Right ventricle myocardium superior (tissue), 1 donor: Measurements from ENCODE around the gene SGK1. TPM values are rescaled to one million over a fixed set of nuclear protein-coding genes. Genes with fewer than 3 reads are reported as not detected.
A peak's percentile ranks its signal among the peaks of the same experiment; 100 is the strongest.
"Not testable (repeated sequence)": the region's sequence is repeated elsewhere in the genome, so short reads cannot be mapped to it uniquely, and the experiment has no call there.

ENCODE experiments used
- ATAC-seq: fragments of 200-7000 bp; cut with Tn5 transposase; one replicate; pipeline ENCODE4 v1.9.1; 2020; ENCODE audit warnings: mild to moderate bottlenecking; ENCODE audit not compliant: poor library complexity
- DNase-seq: peaks from one replicate; pipeline ENCODE4 v3.0.0-alpha.2; 2020
- intact Hi-C: fragments of 100-400 bp; cut with DNase I; formaldehyde crosslinking; loops from one replicate; pipeline ENCODE4 v1.11.2; 2022
- total RNA-seq: library from RNA; stranded (reverse); fragmentation: NEBNext Ultra II Directional; extraction: Animal tissue kit (Norgen Biotek cat#: 25700); gene quantifications from one replicate; pipeline ENCODE4 v1.2.1, GENCODE V29; 2021
- donor health status: DM: no; HTN: yes; CAD: no; lungs with severe emphysema.

SGK1 gene
- total RNA-seq, 1 donor from 2014 or later: 23.6 TPM

DNA sequence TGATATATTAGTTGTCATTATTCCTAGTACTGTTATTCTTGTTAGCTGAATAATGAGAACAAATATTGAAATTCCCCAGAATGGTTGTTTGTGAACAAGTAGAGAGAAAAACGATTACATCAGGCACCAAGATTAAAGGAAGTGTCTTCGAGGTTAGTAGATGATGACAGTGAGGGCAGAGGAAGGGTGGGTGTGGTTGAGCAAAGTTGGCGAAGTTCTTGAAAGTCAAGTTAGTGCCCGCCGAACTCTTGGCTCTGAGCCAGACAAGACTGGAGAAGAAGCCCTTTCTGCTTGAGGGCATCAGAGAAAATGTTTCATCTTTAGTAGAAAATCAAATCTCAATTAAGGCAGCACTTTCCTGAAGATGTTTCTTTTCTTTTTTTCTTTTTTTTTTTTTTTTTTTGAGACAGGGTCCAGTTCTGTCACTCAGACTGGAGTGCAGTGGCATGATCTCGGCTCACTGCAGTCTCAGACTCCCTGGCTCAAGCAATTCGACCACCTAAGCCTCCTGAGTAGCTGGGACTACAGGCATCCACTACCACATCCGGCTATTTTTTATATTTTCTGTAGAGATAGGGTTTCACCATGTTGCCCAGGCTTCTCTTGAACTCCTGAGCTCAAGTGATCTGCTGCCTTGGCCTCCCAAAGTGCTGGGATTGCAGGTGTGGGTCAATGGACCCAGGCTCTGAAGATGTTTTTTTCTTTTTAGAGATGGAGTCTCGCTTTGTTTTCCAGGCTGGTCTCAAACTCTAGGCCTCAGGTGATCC, 77.1 kb downstream of the SGK1 start:
- ATAC-seq: peak; percentile 58
- DNase-seq: peak; percentile 81
- intact Hi-C loops: no loop called here

DNA sequence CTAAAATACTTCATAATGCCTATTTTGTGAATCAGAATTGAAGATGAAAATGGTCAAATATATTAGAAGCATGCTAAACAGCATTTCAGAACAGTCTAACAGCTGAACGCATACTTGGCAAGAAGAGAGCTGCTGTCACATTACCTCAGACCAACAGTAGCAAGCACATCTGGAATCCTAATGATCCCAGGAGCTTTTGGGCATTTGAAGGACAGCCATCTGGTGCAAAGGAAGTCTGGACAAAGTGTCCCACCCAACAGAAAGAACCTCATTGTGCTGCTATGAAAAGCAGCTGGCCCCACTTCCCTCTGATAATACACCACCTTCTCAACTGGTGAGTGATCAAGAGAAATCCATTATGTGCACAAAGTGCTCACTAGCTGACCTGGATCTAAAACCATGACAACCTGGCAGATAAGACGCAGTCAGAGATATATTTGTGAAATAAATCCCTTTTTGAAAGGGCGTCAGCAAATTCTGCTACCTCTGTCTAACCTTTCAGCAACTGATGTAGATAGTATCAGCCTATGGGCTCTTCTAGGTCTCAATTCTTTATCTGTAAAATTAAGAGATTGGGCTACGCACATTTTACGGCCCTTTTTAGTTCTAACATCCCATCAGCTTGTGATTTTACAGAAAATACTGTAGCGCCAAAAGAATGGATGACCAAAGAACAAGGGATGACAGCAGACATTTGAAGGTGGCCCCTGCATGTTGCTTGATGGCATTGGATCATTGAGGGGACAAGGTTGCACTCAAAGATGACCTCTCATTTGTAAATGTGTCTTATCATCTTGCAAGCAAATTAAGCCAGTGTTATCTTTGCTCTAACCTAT, 78.7 kb downstream of the SGK1 start:
- ATAC-seq: peak; percentile 66
- intact Hi-C loops: no loop called here
- no peak for DNase-seq

GRCh38 chr6:134238006-134238405, 79.9 kb downstream of the SGK1 start:
- intact Hi-C loops: no loop called here
- DNase-seq: no peak
- no peak for ATAC-seq

DNA sequence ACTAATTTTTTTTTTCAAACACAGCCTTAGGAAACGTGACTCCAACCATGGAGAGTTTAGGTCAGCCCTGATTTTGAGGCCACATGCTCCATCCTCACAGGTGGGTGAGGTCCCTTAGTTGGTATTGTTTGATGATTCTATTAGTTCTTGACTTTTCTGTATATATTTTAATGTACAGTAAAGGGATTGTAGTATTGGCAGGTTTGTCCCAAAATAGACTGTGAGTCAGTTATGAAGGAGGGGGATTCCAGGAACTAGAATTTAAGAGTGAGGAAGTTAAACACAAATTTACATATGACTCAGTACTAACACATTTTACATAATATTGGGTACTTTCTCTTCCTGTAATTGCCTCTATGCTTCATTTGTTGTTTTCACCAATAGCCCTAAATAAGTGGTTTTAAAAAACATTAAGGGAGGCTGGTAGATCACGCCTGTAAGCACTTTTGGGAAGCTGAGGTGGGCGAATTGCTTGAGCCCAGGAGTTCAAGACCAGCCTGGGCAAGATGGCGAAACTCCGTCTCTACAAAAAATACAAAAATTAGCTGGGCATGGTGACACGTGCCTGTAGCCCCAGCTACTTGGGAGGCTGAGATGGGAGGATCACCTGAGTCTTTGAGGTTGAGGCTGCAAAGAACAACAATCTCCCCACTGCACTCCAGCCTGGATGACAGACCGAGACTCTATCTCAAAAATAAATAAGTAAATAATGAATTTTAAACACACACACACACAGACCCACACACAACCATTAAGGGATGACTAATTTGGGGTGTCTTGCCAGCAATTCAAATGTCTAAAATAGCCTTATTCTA, 81.8 kb downstream of the SGK1 start:
- ATAC-seq (no peak), DNase-seq (no peak)
- intact Hi-C loops: no loop called here

GRCh38 chr6:134235334-134235733, 82.6 kb downstream of the SGK1 start:
- intact Hi-C loops, DNase-seq, ATAC-seq: not testable (repeated sequence)

DNA sequence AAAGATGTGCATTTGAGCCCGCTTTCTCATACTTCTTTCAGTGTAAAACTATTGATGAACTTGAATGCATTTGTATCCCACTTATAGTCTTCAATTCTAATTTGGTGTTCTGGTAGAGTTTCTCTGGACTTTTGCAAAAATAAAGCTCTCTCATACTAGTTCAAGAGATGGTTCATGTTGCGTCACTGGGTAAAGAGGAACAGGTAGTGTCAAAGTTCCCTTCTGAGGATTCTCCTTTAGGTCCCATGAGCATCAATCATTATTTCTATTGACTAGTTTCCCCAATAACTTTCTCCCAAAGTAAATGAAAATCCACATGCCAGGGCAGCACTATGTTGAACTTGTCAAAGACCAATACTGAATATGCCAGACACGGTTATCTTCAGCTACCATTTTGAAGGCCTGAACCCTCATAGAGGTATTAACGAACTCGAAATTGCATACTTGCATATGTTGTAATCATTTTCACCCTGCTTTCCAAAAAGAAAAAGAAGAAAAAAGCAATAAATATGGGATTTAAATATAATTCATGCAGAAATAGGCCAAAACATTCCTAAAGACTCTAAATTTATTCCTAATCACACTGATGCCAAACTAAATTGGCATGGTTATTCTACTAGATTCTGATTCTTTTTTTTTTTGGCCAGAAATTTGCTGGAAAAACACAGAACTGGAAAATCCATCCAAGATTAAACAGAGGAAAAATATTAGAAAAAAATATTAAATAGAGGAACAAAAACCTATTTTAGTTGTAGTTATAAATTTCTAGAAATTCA, 84.5 kb downstream of the SGK1 start:
- intact Hi-C loops: no loop called here
- ATAC-seq (no peak), DNase-seq (no peak)

DNA sequence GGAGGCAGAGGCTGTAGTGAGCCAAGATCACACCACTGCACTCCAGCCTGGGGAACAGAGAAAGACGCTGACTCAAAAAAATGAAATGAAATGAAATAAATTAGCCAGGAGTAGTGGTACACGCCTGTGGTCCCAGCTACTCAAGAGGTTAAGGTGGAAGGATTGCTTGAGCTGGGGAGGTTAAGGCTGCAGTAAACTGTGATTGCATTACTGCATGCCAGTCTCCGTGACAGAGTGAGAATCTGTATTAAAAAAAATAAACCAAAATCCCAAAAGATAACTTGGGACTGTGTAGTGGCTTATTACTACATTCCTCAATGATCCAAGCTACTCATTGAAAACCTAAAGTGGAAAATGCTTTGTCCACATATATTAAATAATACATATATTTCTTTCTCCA, 87.0 kb downstream of the SGK1 start:
- DNase-seq (no peak), ATAC-seq (no peak)
- intact Hi-C loops: no loop called here

DNA sequence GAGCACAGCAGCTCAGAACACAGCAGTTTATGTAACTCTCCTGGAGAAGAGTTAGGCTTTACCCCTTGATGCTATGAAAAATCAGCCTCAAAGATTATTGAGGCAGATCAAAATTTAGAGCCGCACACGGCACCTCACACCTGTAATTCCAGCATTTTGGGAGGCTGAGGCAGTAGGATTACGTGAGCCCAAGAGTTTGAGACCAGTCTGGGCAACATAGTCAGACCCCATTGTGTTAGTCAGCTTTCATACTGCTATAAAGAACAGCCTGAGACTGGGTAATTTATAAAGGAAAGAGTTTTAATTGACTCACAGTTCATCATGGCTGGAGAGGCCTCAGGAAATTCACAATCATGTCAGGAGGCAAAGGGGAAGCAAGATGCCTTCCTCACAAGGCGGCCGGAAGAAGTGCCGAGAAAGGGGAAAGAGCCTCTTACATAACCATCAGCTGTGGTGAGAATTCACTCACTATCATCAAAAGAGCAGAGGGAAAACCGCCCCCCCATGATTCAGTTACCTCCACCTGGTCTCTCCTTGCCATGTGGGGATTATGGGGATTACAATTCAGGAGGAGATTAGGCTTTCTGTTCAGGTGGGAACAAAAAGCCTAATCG, 87.7 kb downstream of the SGK1 start:
- intact Hi-C loops: no loop called here
- peak; percentile 43 for ATAC-seq
- DNase-seq: peak; percentile 60

DNA sequence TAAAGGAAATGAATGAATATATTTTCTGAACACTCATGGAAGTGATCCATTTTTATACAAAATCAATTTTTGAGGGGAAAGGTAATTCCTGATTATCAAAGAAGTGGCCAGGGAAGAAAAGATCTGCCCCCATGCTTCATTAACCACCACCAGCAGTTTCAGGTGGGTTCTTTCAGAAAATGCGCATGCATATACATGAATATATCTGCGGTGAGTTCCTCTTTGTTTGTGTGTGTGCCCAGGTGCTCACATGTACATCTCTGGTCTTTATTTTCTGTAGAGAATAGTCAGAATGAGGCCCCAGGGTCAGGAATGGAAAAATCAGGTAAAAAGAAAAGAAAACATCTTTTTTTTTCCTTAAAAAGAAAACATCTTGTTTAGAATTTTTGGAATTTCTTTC, 88.4 kb downstream of the SGK1 start:
- ATAC-seq (no peak), DNase-seq (no peak)
- intact Hi-C loops: no loop called here

GRCh38 chr6:134223796-134224420, 94.0 kb downstream of the SGK1 start:
- intact Hi-C loops: no loop called here
- no peak for ATAC-seq
- no peak for DNase-seq

DNA sequence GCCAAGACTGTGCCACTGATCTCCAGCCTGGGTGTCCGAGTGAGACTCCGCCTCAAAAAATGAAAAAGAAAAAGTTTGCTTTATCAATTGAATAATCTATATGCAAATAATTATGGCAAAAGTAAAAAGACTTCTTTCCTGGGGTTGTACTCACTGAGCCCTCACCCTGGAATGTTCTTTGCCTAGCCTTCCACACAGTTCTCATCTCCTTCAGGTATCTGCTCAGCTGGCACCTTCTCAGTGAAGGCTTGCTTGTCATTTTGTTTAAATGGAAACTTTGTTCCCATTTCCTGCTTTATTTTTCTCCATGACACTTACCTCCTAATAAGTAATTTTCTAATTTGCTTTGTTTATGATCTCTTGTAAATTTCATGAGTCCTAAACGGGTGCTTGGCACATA, 96.7 kb downstream of the SGK1 start:
- intact Hi-C loops: no loop called here
- ATAC-seq (no peak), DNase-seq (no peak)

GRCh38 chr6:134217798-134218140, 100.1 kb downstream of the SGK1 start:
- DNase-seq (no peak), ATAC-seq (no peak)
- intact Hi-C loops: no loop called here

- DNase-seq (no peak), ATAC-seq (no peak)
- intact Hi-C loops: no loop called here
Observed at GRCh38 chr6:134217105-134217797, 100.7 kb downstream of the SGK1 start.

DNA sequence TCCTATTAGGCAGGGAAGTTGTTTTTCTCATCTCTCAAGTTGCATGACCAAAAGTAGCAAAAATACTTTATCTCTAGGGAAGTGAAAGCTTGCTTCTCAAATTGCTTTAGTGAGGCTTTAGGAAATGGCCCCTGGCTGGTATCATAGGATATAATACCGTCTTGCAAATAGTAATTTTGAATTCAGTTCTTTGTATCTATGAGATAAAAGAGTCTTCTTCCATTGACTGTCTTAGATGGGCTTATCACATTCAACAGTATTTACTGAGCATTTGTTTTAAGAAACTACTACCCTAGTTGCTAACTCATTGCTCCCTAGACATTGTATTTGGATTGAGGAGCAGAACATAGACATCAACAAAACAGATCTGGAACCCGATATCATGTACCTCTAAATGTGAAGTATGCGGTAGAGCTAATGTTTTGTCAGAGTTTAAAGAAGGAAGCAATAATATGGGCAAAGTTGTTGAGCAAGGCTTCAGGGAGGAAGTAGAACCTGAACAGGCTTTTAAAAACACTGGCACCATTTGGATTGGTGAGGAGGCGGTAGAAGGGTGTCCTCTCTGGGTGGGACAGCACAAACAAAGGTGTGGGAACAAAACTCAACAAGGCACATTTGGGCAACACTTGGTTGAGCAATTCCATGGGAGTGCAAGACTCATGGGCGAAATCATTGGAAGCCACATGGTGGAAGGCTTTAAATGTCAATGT, 101.5 kb downstream of the SGK1 start:
- intact Hi-C loops: no loop called here
- DNase-seq: no peak
- no peak for ATAC-seq

GRCh38 chr6:134213410-134213809, 104.5 kb downstream of the SGK1 start:
- intact Hi-C loops, DNase-seq, ATAC-seq: not testable (repeated sequence)

- ATAC-seq: no peak
- no peak for DNase-seq
- intact Hi-C loops: no loop called here
Observed at GRCh38 chr6:134211297-134211696, 106.6 kb downstream of the SGK1 start.

- ATAC-seq: no peak
Observed at GRCh38 chr6:134207421-134207820, 110.5 kb downstream of the SGK1 start.

More at GRCh38 chr6:134207421-134207820, 110.5 kb downstream of the SGK1 start:
- intact Hi-C loops: no loop called here
- DNase-seq: no peak
